Measurements from ENCODE around the gene PRDX6. TPM values are rescaled to one million over a fixed set of nuclear protein-coding genes. Genes with fewer than 3 reads are reported as not detected.

The PRDX6 gene
- total RNA-seq, 1 donor from 2014 or later, result 304 TPM

GRCh38 chr1:173530795-173531693 is 53.9 kb downstream of the PRDX6 start:
- Histone ChIP-seq H3K4me1 (ENCODE audit: control insufficient read depth in 3 of 3, insufficient read depth in 3 of 3, low read length in 3 of 3) (peaks cover 0 to 3% (median 0%) of the 10 kb centered on the region in 3 donors), H3K27me3 (ENCODE audit: control insufficient read depth in 3 of 3, insufficient read depth in 3 of 3, low read length in 3 of 3) (no peaks in the 10 kb centered on the region), H3K36me3 (ENCODE audit: control insufficient read depth in 3 of 3, insufficient read depth in 3 of 3, low read length in 3 of 3) (no peaks in the 10 kb centered on the region), H3K4me3 (ENCODE audit: low read length in 3 of 3) (no peak overlapping the region), H3K9me3 (ENCODE audit: control insufficient read depth in 3 of 3, low read length in 3 of 3) (no peaks in the 10 kb centered on the region), H3K27ac (ENCODE audit: low read depth, low read length) (no peak overlapping the region), H3K9ac (ENCODE audit: low read depth in 1 of 3, low read length in 3 of 3) (no peak overlapping the region)

- Histone ChIP-seq H3K9ac (ENCODE audit: low read depth in 1 of 3, low read length in 3 of 3) (no peak overlapping the region), H3K4me1 (ENCODE audit: control insufficient read depth in 3 of 3, insufficient read depth in 3 of 3, low read length in 3 of 3) (no peaks in the 10 kb centered on the region), H3K36me3 (ENCODE audit: control insufficient read depth in 3 of 3, insufficient read depth in 3 of 3, low read length in 3 of 3) (no peaks in the 10 kb centered on the region), H3K27me3 (ENCODE audit: control insufficient read depth in 3 of 3, insufficient read depth in 3 of 3, low read length in 3 of 3) (no peaks in the 10 kb centered on the region), H3K27ac (ENCODE audit: low read depth, low read length) (no peak overlapping the region), H3K9me3 (ENCODE audit: control insufficient read depth in 3 of 3, low read length in 3 of 3) (no peaks in the 10 kb centered on the region), H3K4me3 (ENCODE audit: low read length in 3 of 3) (no peak overlapping the region)
Observed at GRCh38 chr1:173532237-173532636, 55.1 kb downstream of the PRDX6 start.

GRCh38 chr1:173536223-173536622 is 59.1 kb downstream of the PRDX6 start:
- Histone ChIP-seq H3K9ac (ENCODE audit: low read depth in 1 of 3, low read length in 3 of 3) (no peak overlapping the region), H3K36me3 (ENCODE audit: control insufficient read depth in 3 of 3, insufficient read depth in 3 of 3, low read length in 3 of 3) (no peaks in the 10 kb centered on the region), H3K27me3 (ENCODE audit: control insufficient read depth in 3 of 3, insufficient read depth in 3 of 3, low read length in 3 of 3) (peaks cover 0 to 3% (median 0%) of the 10 kb centered on the region in 3 donors), H3K27ac (ENCODE audit: low read depth, low read length) (no peak overlapping the region), H3K4me3 (ENCODE audit: low read length in 3 of 3) (no peak overlapping the region), H3K4me1 (ENCODE audit: control insufficient read depth in 3 of 3, insufficient read depth in 3 of 3, low read length in 3 of 3) (no peaks in the 10 kb centered on the region), H3K9me3 (ENCODE audit: control insufficient read depth in 3 of 3, low read length in 3 of 3) (no peaks in the 10 kb centered on the region)

Other genes starting within 250 kb of the PRDX6 start
- gene SLC9C2, start 125.7 kb downstream of the PRDX6 start, total RNA-seq, result under 0.01 TPM
- not detected for gene TEX50, start 158.0 kb downstream of the PRDX6 start, total RNA-seq
- not detected for gene ANKRD45, start 192.5 kb downstream of the PRDX6 start, total RNA-seq
- gene KLHL20, start 237.6 kb downstream of the PRDX6 start, total RNA-seq, result 26.6 TPM